H1 (cell line): Measurements from ENCODE around the gene PTGES3L. TPM values are rescaled to one million over a fixed set of nuclear protein-coding genes. Genes with fewer than 3 reads are reported as not detected.

Experiments
- JUND ChIP-seq: IDR thresholded peaks from 2 replicates; pipeline ENCODE4 v1.6.1; 2011; ENCODE audit warnings: mild to moderate bottlenecking, improper control_type of control experiment, low read length
- polyA plus RNA-seq, 7 experiments: library from polyadenylated mRNA; depleted of rRNA in 3 of 7; stranded (reverse) in 5 of 7; unstranded in 2 of 7; fragments of >200 nt in 5 of 7; fragments of 200-250 nt in 2 of 7; gene quantifications; 1 replicate in 5 of 7; 2 replicates in 1 of 7; 4 replicates in 1 of 7; pipeline versions ENCODE4 v1.2.1 to v1.2.3, GENCODE V29; 2011 to 2013; ENCODE audit warnings: missing spikeins in 2 of 7, mixed read lengths in 2 of 7
- total RNA-seq: library from RNA; stranded (reverse); fragmentation: NEBNext Ultra II Directional; extraction: Animal tissue kit (Norgen Biotek cat#: 25700); gene quantifications from 2 replicates; pipeline ENCODE4 v1.2.1, GENCODE V29; 2021
- TF ChIP-seq, protein P1 (sequence below): IDR thresholded peaks from 2 replicates; pipeline ENCODE4 v1.6.1; 2012; ENCODE audit warnings: low read length, inconsistent platforms
- TF ChIP-seq, protein P2 (sequence below): IDR thresholded peaks from 2 replicates; pipeline ENCODE4 v1.6.1; 2012; ENCODE audit warnings: inconsistent platforms

Gene PTGES3L
- total and polyA plus RNA-seq, 2 of the 8 experiments (the other 6 are each of a cell fraction or from before 2014, with no cell fraction given): 3.0 to 3.6 TPM

DNA sequence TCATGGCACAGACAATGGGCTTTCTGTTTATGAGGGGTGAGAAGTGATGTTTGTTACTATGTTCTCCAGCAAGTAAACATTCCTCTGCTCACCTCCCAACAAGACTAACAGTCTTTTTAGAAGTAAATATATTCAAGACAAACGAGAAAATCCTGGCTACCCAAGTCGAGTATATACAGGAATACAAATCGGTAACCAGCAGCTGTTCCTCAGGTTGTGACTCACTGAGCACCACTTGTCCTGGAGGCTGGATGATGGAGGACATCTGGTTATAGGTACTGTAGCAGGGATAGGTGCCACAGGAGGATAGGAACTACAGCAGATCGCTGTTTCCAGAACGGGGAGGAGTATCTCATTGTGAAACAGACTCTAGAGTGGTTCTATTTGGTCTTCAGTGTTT, 13.0 kb upstream of the PTGES3L start (continued):
- TF ChIP-seq, protein P1, sequence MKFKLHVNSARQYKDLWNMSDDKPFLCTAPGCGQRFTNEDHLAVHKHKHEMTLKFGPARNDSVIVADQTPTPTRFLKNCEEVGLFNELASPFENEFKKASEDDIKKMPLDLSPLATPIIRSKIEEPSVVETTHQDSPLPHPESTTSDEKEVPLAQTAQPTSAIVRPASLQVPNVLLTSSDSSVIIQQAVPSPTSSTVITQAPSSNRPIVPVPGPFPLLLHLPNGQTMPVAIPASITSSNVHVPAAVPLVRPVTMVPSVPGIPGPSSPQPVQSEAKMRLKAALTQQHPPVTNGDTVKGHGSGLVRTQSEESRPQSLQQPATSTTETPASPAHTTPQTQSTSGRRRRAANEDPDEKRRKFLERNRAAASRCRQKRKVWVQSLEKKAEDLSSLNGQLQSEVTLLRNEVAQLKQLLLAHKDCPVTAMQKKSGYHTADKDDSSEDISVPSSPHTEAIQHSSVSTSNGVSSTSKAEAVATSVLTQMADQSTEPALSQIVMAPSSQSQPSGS: no peak
- TF ChIP-seq JUND: no peak
- TF ChIP-seq, protein P2, sequence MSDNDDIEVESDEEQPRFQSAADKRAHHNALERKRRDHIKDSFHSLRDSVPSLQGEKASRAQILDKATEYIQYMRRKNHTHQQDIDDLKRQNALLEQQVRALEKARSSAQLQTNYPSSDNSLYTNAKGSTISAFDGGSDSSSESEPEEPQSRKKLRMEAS: no peak
